ENCODE measurements around the gene C8G.

Gene C8G

DNA sequence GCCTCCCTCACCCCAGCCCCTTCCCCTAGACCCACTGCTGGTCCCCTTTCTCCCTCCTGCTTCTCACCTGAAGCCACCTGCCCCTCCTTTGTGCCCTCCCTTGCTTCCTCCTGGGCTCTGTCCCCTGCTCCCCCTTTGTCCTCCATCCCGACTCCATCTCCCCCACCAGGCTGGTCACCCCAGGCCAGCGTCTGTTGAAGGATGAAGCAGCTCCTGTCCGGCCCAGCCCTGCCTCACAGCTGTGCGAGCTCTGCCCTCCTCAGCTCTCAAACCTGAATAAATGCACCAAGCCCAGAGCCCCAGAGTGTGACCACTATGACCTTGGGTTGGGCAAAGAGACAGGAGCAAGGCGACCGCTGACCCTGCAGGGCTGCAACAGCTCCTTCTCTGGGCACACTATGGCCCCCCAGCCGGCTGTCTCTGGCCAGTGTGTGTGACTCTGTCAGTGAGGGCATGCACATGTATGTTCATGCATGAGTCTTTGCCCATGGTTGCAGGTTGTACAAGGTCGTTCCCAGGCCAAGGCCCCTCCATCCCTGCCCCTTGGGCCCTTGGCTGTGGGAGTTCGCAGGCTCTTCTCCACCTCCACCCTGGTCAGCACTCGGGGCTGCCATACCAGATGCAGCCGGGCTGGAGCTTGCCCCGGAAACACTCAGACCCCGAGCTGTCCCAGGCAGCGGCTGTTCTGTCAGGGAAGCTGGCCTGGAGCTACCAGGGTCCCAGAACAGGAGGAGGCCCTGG, 10.3 kb downstream of the C8G start:
- DNase-seq = no peak

DNA sequence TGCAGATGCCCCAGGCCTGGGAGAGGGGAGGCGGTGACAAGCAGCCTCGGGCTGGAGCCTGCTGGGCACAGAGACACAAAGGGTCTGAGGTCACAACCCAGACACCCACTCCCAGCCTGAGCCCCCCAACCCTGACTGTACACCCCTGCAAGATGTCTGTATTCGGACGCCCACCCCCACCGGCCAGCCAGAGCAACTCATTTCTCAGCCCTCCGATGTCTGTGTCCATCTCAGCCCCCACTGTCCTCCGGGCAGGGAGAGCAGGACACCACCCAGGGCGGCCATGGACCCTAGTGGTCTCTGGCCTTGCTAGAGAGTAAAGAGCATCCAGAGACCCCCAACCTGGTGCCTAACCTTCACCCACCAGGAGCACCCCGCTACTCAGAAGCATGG, 10.9 kb downstream of the C8G start:
- DNase-seq = no peak

DNA sequence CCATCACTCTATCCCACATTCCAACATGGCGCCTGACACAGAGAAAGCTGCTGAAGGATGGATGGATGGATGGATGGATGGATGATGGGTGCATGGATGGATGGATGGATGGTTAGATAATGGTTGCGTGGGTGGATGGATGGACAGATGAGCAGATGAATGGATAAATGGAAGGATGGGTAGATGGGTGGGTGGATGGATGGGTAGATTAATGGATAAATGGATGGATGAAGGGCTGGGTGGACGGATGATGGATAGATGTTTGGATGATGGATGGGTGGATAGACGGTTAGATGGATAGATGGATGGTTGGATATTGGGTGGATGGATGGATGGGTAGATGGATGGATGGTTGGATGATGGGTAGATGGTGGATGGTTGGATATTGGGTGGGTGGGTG, 11.6 kb downstream of the C8G start:
- DNase-seq = no peak

DNA sequence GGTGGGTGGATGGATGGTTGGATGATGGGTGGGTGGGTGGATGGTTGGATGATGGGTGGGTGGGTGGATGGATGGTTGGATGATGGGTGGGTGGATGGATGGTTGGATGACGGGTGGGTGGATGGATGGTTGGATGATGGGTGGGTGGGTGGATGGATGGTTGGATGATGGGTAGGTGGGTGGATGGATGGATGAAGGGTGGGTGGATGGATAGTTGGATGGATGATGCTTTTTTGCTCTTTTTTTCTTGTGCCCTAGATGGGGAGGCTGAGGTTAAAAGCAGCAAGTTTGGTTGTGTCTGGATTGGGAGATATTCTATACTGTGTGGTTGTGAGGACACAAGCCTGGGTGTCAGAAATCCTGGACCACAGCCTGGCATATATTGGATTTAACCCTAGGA, 12.4 kb downstream of the C8G start:
- no peak for DNase-seq

DNA sequence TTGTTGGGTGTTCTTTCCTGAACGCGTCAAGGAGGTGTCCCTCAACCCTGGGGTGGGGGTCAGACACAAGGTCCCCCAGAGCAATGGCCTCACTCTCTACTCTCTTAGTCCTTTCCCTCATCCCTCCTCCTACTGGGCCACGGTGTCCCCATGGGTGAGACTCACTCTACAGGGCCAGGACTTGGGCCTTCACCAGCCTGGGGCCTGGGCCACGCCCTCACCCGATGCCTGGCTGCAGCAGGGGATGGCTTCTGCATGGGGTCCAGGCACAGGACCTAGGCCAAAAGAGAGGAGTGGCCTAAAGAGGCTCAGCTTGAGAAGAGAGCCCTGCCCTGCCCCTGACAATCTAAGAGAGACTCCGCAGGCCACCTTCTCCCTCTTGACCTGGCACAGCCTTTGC, 12.9 kb downstream of the C8G start:
- DNase-seq = no peak

DNA sequence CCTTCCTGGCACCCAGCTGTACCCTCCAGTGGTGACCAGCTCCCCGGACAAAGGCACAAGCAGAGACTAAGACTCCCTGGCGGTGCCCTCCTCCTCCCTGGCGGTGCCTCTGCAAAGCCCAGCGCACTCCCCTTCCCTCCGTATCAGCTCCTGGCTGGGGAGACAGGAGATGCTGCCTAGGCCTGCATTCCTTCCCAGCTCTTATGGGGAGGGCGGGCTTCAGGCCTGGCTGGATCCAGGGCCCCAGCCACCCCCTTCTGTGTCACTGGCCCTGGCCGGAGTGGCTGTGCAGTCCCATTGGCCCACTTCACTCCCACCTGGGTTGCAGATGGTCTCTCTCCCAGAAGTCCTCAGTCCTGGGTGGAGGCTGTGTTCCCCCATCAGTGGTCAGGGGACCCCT, 13.4 kb downstream of the C8G start:
- no peak for DNase-seq

DNA sequence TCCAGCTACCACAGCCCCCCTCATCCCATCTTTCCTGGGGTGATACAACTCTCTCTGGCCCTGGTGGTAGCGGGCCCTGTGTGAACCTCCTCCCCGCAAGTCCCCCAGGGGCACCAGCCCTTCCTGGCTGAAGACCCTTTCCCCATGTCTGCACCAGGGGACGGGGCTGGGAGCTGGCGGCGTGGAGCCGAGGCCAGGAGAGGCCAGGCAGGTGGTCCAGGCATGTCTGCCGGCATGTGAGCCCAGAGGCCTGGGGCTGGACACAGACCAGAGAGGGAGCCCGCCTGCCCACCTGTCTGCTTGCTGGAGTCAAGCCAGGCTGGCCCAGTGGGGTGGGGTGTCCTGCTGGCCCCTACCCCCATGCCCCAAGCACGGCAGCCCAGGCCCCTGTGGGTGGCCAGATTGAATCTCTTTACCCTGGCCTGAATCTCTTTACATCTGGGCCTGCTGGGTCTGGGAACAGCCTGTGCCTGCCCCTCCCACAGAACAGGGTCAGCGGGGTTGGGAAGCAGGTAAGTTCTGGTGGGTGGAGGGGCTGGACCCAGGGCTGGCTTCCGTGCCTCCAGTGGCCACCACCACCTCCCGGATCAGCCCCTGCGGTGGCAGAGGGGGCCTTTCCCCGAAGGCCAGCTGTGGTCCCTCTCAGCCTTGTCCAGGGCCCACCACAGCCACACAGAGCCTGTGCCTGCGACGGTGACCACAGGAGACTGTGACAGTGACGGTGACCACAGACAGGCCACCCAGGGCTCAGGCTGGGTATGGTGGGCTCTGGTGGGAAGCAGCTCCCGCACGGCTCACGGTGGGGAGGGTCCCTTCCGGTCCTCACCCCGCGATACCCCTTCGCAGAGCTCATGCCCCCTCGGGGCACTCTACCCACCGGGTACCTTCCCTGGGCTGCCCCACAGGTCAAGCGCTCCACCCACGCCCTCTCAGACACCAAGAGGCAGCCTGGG, 14.1 kb downstream of the C8G start:
- DNase-seq = no peak

DNA sequence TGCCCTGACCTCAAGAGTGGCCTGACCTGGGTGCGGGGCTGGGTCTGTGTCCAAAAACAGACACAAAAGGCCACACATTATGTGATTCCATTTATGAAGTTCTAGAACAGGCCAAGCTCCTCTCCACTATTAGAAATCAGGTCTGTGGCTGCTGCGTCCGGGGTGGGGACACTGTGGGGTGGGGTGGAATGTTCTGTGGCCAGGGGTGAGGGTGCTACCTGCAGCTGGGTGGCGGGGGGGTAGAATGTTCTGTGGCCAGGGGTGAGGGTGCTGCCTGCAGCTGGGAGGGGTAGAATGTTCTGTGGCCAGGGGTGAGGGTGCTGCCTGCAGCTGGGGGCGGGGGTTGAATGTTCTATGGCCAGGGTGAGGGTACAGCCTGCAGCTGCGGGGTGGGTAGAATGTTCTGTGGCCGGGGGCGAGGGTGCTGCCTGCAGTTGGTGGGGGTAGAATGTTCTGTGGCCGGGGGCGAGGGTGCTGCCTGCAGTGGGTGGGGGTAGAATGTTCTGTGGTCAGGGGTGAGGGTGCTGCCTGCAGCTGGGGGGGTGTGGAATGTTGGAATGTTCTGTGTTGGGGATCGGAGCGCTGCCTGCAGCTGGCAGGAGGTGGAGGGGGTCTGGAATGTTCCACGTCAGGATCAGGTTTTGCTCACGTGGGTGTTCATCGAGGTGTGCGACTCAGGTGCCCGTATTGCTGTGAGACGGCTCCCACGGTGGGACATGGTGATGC, 15.3 kb downstream of the C8G start:
- DNase-seq = no peak

DNA sequence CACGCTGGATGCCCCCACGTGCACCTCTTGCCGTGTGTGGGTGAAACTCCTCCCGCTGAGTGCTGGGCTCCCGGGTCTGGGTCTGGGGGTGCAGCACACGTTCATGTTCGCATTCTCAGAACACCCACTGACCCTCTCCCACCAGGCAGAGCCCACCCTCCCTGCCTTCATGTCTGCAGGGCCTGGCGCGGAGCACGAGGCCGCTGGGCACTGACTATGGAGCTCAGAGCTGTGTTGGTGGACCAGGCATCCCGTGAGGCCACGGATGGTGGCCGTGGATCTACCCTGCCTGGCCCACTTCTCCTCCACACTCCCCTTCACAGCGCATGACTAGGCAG, 15.9 kb downstream of the C8G start:
- no peak for DNase-seq

DNA sequence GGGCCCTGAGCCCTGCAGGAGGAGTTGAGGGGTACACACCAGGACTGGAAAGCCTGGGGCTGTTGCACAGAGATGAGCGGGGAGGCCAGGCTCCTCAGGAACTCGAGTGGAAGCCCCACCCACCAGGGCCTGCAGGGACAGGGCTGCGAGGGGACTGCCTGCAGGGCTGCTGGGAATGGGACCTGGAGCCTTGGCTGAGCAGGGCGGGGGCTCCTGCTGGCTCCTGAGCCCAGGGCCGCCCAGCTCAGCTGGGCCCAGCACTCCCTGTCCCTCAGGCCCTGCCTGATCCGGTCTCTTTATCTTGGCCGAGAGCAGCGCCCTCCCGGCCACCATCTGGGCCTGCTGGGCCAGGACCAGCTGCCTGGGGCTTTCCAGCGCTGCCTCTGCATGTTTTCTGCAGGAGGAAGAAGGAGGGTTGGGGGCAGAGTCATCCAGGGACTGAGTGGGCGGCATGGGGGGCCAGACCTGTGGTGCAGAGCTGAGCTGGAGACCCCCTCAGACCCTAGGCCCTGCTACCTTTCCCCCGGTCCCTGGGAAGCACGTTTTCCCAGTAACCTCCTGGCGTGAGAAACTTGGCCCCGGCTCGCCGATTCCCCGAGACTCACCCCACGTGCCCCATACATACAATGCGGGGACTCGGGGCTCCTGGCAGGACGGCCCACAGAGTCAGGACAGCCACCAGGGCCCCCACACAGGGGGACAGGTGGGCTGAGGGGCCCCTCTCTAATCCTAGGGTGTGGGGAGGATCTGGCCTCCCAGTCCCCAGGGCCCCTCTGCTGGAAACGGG, 16.4 kb downstream of the C8G start:
- no peak for DNase-seq

DNA sequence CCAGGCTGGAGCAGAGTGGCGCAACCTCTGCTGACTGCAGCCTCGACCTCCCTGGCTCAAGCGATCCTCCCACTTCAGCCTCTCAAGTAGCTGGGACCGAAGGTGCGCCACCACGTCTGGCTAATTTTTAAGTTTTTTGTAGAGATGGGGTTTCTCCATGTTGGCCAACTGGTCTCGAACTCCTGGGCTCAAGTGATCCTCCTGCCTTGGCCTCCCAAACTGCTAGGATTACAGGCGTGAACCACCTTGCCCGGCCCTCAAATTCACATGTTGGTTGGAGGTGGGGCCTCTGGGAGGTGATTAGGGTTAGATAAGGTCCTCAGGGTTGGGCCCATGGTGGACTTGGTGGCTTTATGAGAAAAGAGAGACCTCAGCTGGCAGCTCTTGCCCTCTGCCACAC, 17.1 kb downstream of the C8G start:
- DNase-seq = no peak

DNA sequence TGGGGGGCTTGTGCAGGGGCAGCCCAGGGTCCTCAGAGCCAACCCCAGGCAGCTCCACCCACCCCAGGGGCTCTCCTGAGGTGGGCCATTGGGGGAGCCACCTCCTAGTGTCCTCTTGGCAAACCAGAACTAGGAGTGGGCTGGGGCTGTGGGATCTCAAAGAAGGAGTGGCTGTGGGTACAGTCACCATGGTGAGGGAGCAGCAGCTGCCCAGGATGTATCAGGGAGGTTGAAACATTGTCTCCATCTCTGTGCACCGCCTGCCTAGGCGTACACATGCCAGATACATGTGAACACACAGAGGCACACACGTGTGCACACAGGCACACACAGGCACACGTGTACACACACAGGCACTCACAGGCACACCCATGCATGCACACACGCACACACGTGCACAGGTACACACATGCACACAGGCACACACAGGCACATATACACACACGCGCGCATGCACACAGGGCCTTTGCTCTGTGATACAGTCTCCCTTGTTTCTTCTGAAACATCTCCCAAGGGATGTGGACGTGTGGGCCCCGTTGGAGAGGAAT, 17.7 kb downstream of the C8G start:
- no peak for DNase-seq

DNA sequence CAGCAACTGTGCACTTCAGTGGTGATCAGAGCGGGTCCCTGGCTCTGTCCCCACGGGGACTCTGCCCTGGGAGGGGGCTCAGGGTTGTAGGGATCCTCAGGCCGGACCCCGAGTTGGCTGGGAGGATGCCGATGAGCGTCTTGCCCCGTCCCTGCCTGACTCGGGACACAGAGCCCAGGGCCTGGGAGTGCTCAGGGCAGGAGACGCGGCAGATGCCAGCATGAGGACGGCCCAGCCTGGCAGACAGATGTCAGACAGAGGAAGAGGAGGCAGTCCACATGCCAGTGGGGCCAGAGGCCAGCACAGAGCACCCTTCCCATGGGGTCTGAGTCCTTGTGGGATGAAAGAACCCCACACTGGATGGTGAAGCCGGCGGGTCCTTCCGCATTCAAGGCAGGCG, 18.3 kb downstream of the C8G start:
- no peak for DNase-seq

DNA sequence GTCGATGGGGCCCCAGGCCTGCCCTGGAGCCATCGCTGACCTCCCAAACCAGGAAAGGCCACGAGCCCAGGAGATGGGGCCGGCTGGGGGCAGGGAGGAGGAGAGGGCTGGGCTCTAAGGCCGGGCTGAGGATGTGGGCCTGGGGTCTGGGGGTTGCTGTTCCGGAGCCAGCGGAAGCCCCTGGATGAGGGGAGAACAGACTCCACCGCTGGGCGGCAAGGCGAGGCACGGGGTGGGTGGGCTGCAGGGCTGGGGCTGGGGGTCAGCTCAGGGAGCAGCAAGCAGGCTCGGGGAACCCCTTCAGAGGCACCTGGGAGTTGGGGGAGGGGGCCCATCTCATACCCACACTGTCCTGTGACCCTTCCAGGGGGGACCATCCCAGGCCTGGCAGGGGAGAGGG, 18.7 kb downstream of the C8G start:
- DNase-seq = no peak

DNA sequence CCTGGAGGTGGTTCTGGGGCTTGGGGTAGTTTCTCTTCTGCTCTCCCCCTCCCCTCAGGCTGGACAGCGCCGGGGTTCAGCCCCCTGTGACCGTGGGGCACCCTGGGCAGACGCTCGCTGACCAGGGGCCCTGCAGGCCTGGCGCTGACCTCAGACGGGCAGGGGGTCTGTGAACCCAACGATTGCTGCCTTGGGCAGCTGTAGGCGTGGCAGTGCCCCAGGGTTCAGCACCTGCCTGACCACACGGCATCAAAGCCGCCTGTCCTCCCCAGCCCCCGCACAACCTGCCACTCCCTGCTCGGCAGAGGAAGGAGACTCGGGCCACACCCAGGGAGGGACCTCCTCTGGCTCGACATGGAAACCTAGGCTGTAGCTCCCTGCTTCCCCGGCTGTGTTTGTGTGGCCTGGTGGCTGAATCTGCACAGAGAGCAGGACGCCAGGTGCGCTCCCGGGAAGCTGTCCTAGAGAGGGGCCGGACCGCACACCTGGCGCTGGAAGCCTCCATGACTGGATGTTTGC, 19.2 kb downstream of the C8G start:
- DNase-seq = no peak

DNA sequence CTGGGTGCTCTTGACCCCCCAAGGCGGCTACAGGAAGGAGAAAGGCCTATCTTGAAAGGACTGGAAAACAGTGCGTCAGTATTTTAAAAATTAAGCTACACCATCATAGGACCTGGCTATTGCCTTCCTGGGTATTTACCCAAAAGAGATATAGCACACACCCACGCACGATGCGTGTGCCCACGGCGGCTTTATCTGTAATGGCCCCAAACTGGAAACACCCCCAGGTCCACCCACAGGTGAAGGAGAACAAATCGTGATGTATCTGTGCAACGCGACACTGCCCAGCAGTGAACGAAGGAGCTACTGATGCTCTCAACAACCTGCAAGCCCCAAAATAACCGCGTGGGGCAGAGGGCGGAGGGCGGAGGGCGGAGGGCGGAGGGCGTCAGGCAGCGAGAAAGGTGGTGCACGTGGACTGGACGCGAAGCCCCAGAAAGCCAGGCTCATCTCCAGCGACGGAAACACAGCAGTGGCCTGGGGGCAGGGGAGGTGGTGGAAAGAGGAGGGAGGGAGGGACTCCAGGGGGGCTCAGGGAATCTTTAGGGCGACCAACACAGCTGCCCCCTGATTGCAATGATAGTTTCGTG, 19.9 kb downstream of the C8G start:
- DNase-seq = no peak

DNA sequence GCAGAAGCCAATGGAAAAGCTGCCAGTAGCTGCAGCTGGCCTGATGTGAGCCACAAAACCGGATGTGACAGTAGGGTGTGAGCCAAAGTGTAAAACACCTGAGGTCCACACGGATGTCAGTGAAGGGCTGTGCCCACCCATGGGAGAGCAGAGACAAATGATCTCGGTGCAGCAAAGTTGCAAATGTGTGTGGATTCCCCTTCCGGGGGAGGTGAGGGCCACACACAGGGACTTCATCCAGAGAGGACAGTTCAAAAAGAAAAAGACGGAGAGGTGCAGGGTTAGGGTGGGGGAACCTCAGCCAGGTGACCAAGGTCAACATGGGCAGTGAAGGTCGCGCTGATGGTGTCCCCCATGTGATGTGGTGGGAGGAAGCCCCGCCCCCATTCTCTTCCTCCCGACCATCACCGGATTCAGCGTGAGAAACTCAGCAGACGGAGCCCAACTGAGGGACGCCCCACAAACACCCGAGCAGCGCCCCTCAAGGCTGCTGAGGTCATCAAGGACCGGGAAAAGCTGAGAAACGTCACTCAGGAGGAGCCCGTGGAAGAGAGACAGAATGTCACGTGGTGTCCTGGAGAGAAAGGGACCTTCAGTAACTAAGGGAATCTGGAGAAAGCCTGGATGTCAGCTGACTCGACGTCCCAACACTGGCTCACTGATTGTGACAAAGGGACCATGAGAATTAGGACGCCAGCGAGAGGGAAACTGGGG, 20.9 kb downstream of the C8G start:
- peak; percentile 34 for DNase-seq

DNA sequence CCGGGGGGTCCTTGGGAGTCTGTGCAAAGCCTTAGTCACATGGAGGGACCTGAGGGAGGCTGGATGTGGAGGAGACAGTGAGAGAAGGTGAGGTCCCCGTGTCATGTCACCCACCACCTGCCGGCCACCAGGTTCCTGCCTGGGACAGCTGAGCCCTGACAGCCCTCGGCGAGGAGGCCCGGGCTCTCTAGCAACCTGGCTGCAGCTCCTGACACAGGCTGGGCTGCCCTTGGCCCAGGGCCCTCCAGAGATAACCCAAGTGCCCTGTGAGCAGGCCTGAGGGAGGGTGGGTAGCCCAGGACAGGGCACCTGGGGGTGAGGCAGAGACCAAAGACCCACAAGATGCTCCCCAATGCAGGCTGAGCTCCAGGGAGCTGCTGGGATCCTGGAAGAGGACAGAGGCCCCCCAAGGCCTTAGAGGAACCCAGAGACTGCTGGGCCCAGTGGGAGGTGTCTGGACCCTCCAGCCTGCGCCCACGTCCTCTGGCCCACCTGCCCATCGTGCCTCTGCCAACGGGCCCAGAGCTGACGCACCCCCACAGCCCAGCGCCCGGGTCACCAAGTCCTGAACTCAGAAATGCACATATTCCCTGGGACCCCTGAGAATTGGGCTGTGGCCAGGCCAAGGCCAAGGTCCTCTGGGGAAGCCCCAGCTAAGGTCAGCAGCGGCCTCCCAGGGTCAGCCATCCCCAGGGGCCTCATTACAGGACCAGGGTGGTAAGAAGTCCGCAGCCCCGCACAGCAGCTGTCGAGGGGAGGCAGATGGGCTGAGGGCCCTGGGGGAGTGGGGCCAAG, 23.5 kb downstream of the C8G start:
- no peak for DNase-seq

DNA sequence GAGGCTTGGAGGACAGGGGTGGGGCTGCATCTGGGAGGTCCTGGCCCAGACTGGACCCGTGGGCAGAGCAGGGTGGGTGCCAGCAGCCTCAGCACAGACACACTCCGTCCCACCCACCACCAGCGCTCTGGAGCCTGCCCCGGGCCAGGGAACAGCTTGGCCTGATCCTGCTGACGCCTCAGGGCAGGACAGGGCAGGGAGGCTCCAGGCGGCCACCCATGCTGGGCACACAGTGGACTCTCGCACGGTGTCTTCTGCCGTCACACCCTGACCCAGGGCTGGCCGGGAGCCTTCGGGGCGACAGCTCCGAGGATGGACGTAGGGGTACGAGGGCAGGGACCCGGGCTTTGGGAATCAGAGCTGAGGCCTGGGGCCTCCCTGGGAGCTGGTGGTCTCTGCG, 24.1 kb downstream of the C8G start:
- DNase-seq = no peak

DNA sequence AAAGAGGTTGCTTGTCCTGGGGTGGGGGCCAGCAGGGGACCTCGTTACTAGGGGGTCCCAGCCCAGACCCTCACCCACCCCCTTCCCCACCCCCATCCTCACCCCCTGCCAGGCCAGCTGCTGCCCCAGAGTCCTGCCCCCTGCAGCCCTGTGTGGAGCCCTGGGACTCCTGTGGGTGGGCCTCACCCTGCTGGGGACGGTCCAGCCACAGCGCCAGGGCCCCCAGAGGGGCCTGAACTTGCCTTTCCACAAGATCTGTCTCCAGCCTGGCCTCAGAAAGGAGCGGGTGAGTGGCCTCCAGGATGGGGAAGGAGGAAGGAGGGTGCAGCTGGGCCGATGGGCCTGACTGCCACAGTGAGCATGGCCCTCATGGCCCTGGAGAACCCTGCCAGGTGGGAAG, 24.7 kb downstream of the C8G start:
- DNase-seq = no peak

DNA sequence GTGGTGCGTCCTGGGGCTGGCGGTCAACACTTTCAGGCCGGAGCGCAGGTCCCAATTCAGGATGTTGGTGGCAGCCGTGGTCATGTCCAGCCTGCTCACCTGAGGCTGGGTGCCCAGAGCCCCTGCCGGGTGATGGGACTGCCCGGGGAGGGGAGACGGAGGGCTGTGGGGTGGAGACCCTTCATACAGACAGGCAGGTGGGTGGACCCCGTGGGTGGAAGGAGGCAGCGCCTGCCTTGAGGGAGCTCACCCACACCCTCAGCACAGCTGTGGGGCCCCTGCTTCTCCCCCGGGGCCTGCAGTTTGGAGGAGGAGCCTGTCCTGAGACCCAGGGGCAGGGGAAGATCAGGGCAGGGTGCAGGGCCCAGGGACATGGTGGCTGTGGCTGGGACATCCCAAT, 25.3 kb downstream of the C8G start:
- no peak for DNase-seq
